GM12878 (cell line): ENCODE measurements around the gene ARHGAP27. TPM values are rescaled to one million over a fixed set of nuclear protein-coding genes. Genes with fewer than 3 reads are reported as not detected.

Experiments used
- ATAC-seq: fragments of 200-7000 bp; cut with Tn5 transposase; 3 replicates; pipeline ENCODE4 v1.9.1; 2020; ENCODE audit warnings: mild to moderate bottlenecking, moderate library complexity
- BruUV-seq: library from RNA; stranded (reverse); fragments of 400-500 nt; replicated peaks from 2 replicates; lab custom pipeline; 2021; lab: Mats Ljungman, UMichigan
- CTCF ChIA-PET: fragments of 300-600 bp; sonication (Branson Sonifier 250); formaldehyde crosslinking; extraction: SDS; loops from one replicate; lab custom pipeline; 2021; ENCODE audit warnings: inconsistent platforms; lab: Yijun Ruan, JAX
- POLR2A ChIA-PET: fragments of 350-600 bp; formaldehyde crosslinking; extraction: SDS; loops from one replicate; lab custom pipeline; 2021; ENCODE audit warnings: inconsistent platforms; lab: Charles Lee
- RAD21 ChIA-PET: fragments of 300-600 bp; sonication (Branson Sonifier 250); formaldehyde crosslinking; loops from one replicate; lab custom pipeline; 2023; ENCODE audit warnings: antibody characterized with exemption; ENCODE audit not compliant: unreplicated experiment; lab: Charles Lee
- SMC1A ChIA-PET: fragments of 300-600 bp; sonication (Branson Sonifier 250); formaldehyde crosslinking; loops from one replicate; lab custom pipeline; 2023; ENCODE audit not compliant: unreplicated experiment, uncharacterized antibody; lab: Charles Lee
- DNase-seq: peaks from one replicate; pipeline ENCODE4 v3.0.0-alpha.2; 2011; ENCODE audit warnings: low read depth, low spot score
- FAIRE-seq: peaks from 3 replicates; lab custom pipeline; 2011; peaks lifted over from hg19 to GRCh38; lab: Jason Lieb, UNC
- H2AFZ ChIP-seq: 2 replicates; pipeline ENCODE4 v1.6.0; 2011; ENCODE audit warnings: low read depth, low read length, control low read depth; ENCODE audit not compliant: control insufficient read depth
- H3K27ac ChIP-seq: 2 replicates; pipeline ENCODE4 v1.5.1; 2011; ENCODE audit warnings: control low read depth; ENCODE audit not compliant: control insufficient read depth, insufficient read depth
- H3K27me3 ChIP-seq, 2 experiments: replicated peaks in 1 of 2; 2 replicates each; pipeline versions ENCODE4 v1.6.0 to v1.6.1; 2011; ENCODE audit warnings: low read length in 1 of 2; ENCODE audit not compliant: control insufficient read depth in 2 of 2, insufficient read depth in 2 of 2
- H3K36me3 ChIP-seq, 2 experiments: 2 replicates each; pipeline ENCODE4 v1.5.1; 2011; ENCODE audit warnings: low read length in 1 of 2; ENCODE audit not compliant: control insufficient read depth in 2 of 2, insufficient read depth in 2 of 2
- H3K4me1 ChIP-seq: 2 replicates; pipeline ENCODE4 v1.6.1; 2011; ENCODE audit warnings: mild to moderate bottlenecking, low read length, moderate library complexity, mixed read lengths; ENCODE audit not compliant: control insufficient read depth, insufficient read depth
- H3K4me2 ChIP-seq: 2 replicates; pipeline ENCODE4 v1.6.0; 2011; ENCODE audit warnings: control low read depth; ENCODE audit not compliant: control insufficient read depth, insufficient read depth
- H3K4me3 ChIP-seq: fragments of 200-600 bp; sonication (generic); 2 replicates; pipeline ENCODE4 v1.5.1; 2016
- H3K79me2 ChIP-seq: 2 replicates; pipeline ENCODE4 v1.6.0; 2011; ENCODE audit warnings: low read length; ENCODE audit not compliant: control insufficient read depth, insufficient read depth
- H3K9ac ChIP-seq: 2 replicates; pipeline ENCODE4 v1.8.0; 2011; ENCODE audit warnings: low read length, control low read depth, mixed read lengths; ENCODE audit not compliant: control insufficient read depth, insufficient read depth
- H3K9me3 ChIP-seq: replicated peaks from 3 replicates; pipeline ENCODE4 v1.5.1; 2011; ENCODE audit warnings: mild to moderate bottlenecking, low read length; ENCODE audit not compliant: control insufficient read depth, insufficient read depth
- H4K20me1 ChIP-seq: 2 replicates; pipeline ENCODE4 v1.6.0; 2011; ENCODE audit not compliant: control insufficient read depth, insufficient read depth
- BRCA1 ChIP-seq: IDR thresholded peaks from 2 replicates; pipeline ENCODE4 v1.6.1; 2011; ENCODE audit warnings: low read depth, low read length, improper control_type of control experiment
- CBX5 ChIP-seq: sonication (generic); IDR thresholded peaks from 2 replicates; pipeline ENCODE4 v1.6.1; 2016; ENCODE audit warnings: low read depth, moderate library complexity, mild to moderate bottlenecking, inconsistent platforms
- CREB1 ChIP-seq: IDR thresholded peaks from 2 replicates; pipeline ENCODE4 v1.6.1; 2012; ENCODE audit warnings: low read depth, mild to moderate bottlenecking, inconsistent platforms
- KAT2A ChIP-seq: conservative IDR thresholded peaks from 2 replicates; pipeline ENCODE4 v1.6.1; 2011; ENCODE audit warnings: low read depth, low read length; ENCODE audit not compliant: control insufficient read depth
- NR2C2 ChIP-seq: IDR thresholded peaks from 2 replicates; pipeline ENCODE4 v1.6.1; 2011; ENCODE audit warnings: borderline replicate concordance, low read depth; ENCODE audit not compliant: control insufficient read depth, insufficient read length
- PML ChIP-seq: IDR thresholded peaks from 2 replicates; pipeline ENCODE4 v1.6.1; 2012; ENCODE audit warnings: low read length, inconsistent platforms
- POLR2A ChIP-seq: IDR thresholded peaks from 2 replicates; pipeline ENCODE4 v1.6.1; 2011; ENCODE audit warnings: low read depth, mild to moderate bottlenecking, low read length
- RFX5 ChIP-seq: IDR thresholded peaks from 2 replicates; pipeline ENCODE4 v1.6.1; 2011; ENCODE audit warnings: low read depth, low read length, improper control_type of control experiment
- SREBF1 ChIP-seq: IDR thresholded peaks from 2 replicates; pipeline ENCODE4 v1.6.1; 2012; ENCODE audit warnings: mild to moderate bottlenecking, low read length
- TCF12 ChIP-seq: IDR thresholded peaks from 2 replicates; pipeline ENCODE4 v1.6.1; 2011; ENCODE audit warnings: low read depth, mild to moderate bottlenecking, low read length
- WGBS: methylation state at CpG from one replicate; pipeline ENCODE4 v1.1.6; 2016; ENCODE audit warnings: low lambda C conversion rate; ENCODE audit not compliant: insufficient replicate concordance, insufficient coverage; ENCODE audit errors: missing lambda C conversion rate; 5-methylcytosine and 5-hydroxymethylcytosine counted together
- in situ Hi-C: fragments of 300-500 bp; cut with MboI; formaldehyde crosslinking; loops from 9 replicates; pipeline ENCODE4 v1.14.3; 2018; ENCODE audit warnings: mixed read lengths
- intact Hi-C: fragments of 100-400 bp; cut with micrococcal nuclease; formaldehyde crosslinking; loops from one replicate; pipeline ENCODE4 v1.14.2; 2022; ENCODE audit not compliant: unreplicated experiment
- polyA plus RNA-seq, 11 experiments: library from polyadenylated mRNA; depleted of rRNA in 4 of 11; unstranded in 6 of 11; stranded (reverse) in 5 of 11; fragments of >200 nt; fragmentation: Nextera tagmentation in 4 of 11; fragmentation: Illumina TruSeq in 1 of 11; extraction: Ambion mirVana in 4 of 11; extraction: Trizol in 1 of 11; gene quantifications; 1 replicate in 1 of 11; 2 replicates in 10 of 11; pipeline versions ENCODE4 v1.2.1 to v1.2.3, GENCODE V29; 2011 to 2016; ENCODE audit warnings: inconsistent platforms in 2 of 11, missing spikeins in 2 of 11, low read depth in 1 of 11
- total RNA-seq, 4 experiments: library from RNA; depleted of rRNA in 3 of 4; stranded (reverse); fragments of >200 nt in 3 of 4; fragmentation: Illumina TruSeq in 1 of 4; extraction: Trizol in 1 of 4; gene quantifications; 2 replicates each; pipeline versions ENCODE4 v1.2.1 to v1.2.3, GENCODE V29; 2013 to 2021
- TF ChIP-seq, protein P1 (sequence below): IDR thresholded peaks from 2 replicates; pipeline ENCODE4 v1.6.1; 2011; ENCODE audit warnings: low read depth, low read length, improper control_type of control experiment, borderline replicate concordance
- TF ChIP-seq, protein P2 (sequence below): fragments of 450-650 bp; IDR thresholded peaks from 2 replicates; pipeline ENCODE4 v1.6.1; 2017; ENCODE audit warnings: antibody characterized with exemption, mild to moderate bottlenecking, moderate library complexity
- TF ChIP-seq, protein P3 (sequence below): IDR thresholded peaks from 2 replicates; pipeline ENCODE4 v1.6.1; 2012; ENCODE audit warnings: low read depth, low read length, improper control_type of control experiment

The ARHGAP27 gene
- total and polyA plus RNA-seq, 10 of the 15 experiments (the other 5 are each of a cell fraction or from before 2014, with no cell fraction given): 0.64 to 45.7 (median 17.7) TPM

DNA sequence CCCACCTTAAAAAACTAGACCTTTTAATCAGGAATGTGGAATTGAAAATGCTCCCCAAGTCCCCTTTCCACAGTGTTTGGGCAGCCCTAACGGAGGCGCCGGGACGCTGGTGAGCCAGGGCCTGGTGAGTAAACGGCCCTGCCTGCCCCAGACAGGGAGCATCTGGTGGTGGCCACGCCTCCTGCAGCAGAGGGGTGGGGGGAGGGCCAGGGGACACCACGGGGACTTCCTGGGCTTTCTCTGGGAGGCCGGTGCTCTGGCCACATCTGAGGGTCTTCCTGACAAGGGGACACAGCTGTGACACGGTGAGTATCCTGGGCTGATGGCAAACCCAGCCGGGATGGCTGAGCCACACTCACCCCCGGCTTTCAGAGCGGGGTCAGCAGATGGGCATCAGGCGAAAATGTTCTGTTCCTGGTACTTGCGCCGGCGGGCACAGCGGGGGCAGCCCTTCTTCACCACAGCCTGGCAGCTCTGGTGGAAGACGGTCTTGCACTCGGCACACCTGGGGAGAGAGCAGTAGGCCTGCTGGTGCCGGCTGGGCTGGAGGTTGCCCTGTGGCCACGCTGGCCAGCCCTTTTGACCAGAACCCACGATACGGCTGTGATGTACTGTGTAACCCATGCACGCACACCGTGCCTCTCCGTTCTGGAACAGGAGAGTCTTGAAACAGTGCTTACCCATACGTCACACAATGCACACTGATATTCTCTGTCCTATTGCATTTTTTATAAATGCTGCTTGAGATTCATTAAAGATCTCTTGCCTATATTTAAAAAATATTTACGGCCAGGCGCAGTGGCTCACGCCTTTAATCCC lies 5.0 kb upstream of the ARHGAP27 start (continued):
- no peak for TF ChIP-seq CBX5
- TF ChIP-seq CREB1: no peak

DNA sequence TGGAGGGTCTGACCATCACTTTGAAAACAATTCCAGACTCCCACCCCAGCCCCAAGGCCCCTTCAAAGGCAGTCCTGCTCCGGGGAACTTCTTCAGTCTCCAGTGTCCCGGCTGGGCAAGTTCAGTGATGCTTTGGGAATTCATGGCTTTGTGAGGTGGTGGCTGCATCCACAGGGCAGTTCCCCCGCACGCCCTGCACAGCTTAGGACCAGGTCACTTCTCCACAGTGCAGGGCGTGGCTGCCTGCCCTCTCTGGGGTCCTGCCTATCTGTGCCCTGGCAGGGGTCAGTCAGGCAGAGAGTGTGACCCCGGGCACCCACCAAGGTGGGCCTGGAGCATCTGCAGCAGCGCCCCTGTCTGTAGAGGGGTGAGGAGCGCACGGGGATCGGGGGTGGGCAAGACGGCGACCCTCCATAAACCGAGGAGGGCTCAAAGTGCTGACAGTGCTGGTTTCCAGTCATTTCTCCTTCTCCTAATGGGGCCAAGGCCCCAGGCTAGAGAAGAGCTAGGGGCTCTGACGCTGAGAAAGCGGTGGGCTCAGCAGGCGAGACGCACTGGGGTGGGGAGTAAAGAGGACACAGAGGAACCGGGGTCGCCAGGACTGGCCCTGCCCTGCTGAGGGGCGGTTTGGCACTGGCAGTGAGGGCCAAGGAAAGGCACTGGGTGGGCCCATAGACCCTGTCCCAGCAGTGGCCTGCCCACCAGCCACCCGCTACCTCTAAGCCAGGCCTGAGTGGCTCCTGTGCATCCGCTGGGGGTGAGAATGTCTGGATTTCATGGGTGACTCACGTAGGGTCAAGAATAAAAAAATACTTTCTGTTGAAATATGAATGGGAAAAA lies 4.2 kb upstream of the ARHGAP27 start:
- intact Hi-C loops (loop anchor here (10.0 kb wide), 1 partner anchor 58 kb away; the partner anchor contains the start of gene PLEKHM1), in situ Hi-C loops (no loop called here)
- FAIRE-seq (no peak), ATAC-seq (no peak), DNase-seq (no peak)
- Histone ChIP-seq H2AFZ (no peak overlapping the region), H3K4me3 (no peak overlapping the region), H3K9ac (no peak overlapping the region), H3K27me3 (no peaks in the 10 kb centered on the region), H3K9me3 (no peaks in the 10 kb centered on the region), H4K20me1 (no peaks in the 10 kb centered on the region), H3K36me3 (no peaks in the 10 kb centered on the region; a peak in 1 of 4 replicates), H3K4me1 (peaks cover 18% of the 10 kb centered on the region), H3K4me2 (no peak overlapping the region), H3K27ac (no peak overlapping the region), H3K79me2 (no peaks in the 10 kb centered on the region)
- TF ChIP-seq PML (no peak), KAT2A (no peak), BRCA1 (no peak), SREBF1 (no peak), POLR2A (no peak), RFX5 (no peak), TCF12 (no peak), NR2C2 (no peak)
- TF ChIP-seq, protein P1, sequence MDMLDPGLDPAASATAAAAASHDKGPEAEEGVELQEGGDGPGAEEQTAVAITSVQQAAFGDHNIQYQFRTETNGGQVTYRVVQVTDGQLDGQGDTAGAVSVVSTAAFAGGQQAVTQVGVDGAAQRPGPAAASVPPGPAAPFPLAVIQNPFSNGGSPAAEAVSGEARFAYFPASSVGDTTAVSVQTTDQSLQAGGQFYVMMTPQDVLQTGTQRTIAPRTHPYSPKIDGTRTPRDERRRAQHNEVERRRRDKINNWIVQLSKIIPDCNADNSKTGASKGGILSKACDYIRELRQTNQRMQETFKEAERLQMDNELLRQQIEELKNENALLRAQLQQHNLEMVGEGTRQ: no peak
- TF ChIP-seq, protein P2, sequence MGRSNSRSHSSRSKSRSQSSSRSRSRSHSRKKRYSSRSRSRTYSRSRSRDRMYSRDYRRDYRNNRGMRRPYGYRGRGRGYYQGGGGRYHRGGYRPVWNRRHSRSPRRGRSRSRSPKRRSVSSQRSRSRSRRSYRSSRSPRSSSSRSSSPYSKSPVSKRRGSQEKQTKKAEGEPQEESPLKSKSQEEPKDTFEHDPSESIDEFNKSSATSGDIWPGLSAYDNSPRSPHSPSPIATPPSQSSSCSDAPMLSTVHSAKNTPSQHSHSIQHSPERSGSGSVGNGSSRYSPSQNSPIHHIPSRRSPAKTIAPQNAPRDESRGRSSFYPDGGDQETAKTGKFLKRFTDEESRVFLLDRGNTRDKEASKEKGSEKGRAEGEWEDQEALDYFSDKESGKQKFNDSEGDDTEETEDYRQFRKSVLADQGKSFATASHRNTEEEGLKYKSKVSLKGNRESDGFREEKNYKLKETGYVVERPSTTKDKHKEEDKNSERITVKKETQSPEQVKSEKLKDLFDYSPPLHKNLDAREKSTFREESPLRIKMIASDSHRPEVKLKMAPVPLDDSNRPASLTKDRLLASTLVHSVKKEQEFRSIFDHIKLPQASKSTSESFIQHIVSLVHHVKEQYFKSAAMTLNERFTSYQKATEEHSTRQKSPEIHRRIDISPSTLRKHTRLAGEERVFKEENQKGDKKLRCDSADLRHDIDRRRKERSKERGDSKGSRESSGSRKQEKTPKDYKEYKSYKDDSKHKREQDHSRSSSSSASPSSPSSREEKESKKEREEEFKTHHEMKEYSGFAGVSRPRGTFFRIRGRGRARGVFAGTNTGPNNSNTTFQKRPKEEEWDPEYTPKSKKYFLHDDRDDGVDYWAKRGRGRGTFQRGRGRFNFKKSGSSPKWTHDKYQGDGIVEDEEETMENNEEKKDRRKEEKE: no peak
- TF ChIP-seq, protein P3, sequence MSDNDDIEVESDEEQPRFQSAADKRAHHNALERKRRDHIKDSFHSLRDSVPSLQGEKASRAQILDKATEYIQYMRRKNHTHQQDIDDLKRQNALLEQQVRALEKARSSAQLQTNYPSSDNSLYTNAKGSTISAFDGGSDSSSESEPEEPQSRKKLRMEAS: no peak
- ChIA-PET SMC1A (no interaction called here), CTCF (no interaction called here), POLR2A (no interaction called here), RAD21 (no interaction called here)
- 89% methylated on average over 23 of the region's 23 CpGs for WGBS
- BruUV-seq: no TSS peak
